Activated naive CD8-positive, alpha-beta T cell treated with anti-CD3 and anti-CD28 coated beads, Interleukin-2, amount 10 ng/mL, durations not matched to agents 7 days and 5 days (primary cell): ENCODE data around the gene GALNT10. TPM values are rescaled to one million over a fixed set of nuclear protein-coding genes. Genes with fewer than 3 reads are reported as not detected.

Experiments used
- ATAC-seq: fragments of 150-1000 bp; cut with Tn5 transposase; one replicate; pipeline ENCODE4 v1.10.0; 2021; ENCODE audit warnings: low read depth, moderate library complexity
- POLR2A ChIA-PET: fragments of 350-600 bp; sonication (Branson Sonifier 250); formaldehyde crosslinking; loops from one replicate; lab custom pipeline; 2021; ENCODE audit warnings: antibody characterized with exemption; lab: Charles Lee
- DNase-seq: peaks from one replicate; pipeline ENCODE4 v3.0.0; 2021
- H3K27ac Mint-ChIP-seq: one replicate; pipeline ENCODE4 v1.8.0; 2022; ENCODE audit warnings: mild to moderate bottlenecking, mixed read lengths
- H3K27me3 Mint-ChIP-seq: one replicate; pipeline ENCODE4 v1.8.0; 2022; ENCODE audit warnings: mild to moderate bottlenecking, moderate library complexity, mixed read lengths
- H3K36me3 Mint-ChIP-seq: one replicate; pipeline ENCODE4 v1.8.0; 2021; ENCODE audit warnings: mild to moderate bottlenecking, mixed read lengths
- H3K4me1 Mint-ChIP-seq: one replicate; pipeline ENCODE4 v1.8.0; 2021; ENCODE audit warnings: mixed read lengths
- H3K4me3 Mint-ChIP-seq: one replicate; pipeline ENCODE4 v1.8.0; 2022; ENCODE audit warnings: mild to moderate bottlenecking, moderate library complexity, mixed read lengths
- H3K9me3 Mint-ChIP-seq: one replicate; pipeline ENCODE4 v1.8.0; 2021; ENCODE audit warnings: mixed read lengths
- total RNA-seq, 2 experiments: library from RNA; stranded (reverse); gene quantifications; one replicate each; pipeline ENCODE4 v1.2.3, GENCODE V29; 2021

The GALNT10 gene
- total RNA-seq, 2 experiments from 2014 or later: 34.6 to 36.0 TPM

DNA sequence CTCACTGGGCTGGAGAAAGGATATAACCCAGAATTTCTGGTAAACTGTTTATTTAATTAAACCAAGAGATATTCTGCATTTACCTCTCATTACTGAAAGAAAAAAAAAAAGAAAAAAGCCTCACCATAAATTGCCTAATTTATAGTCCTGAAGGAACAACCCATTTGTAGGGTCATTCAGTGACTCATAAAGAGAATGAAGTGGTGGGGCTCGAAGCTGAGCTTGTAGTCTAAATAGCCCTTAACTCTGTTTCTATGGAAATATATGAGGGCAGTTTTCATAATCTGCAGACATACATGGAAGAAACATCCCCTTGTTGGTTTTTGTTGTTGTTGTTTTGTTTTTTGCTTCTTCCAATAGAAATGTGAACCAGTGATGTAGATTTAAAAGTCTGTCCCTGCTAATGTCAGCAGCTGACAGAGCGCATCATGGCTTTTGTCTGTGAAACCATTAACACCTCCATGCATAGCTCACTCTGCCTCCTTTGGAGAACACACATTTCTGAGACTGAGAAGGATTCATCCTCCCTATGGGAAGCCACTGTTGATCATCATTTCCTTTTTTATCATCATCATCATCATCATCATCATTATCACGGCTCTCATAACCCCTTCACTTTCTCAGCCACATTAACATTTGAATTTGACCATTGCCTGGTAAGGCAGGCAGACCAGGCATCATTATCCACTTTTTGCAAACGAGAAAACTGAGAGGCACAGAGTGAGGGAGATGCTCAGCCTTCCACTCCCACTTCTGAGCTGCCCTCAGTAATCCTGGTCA, 187.4 kb downstream of the GALNT10 start:
- H3K36me3 Mint-ChIP-seq: peaks cover 13% of the 10 kb centered on the region
- DNase-seq (no peak), ATAC-seq (no peak)
- H3K4me3 Mint-ChIP-seq: no peak overlapping the region
- no peaks in the 10 kb centered on the region for H3K4me1 Mint-ChIP-seq
- no peaks in the 10 kb centered on the region for H3K27me3 Mint-ChIP-seq
- no peaks in the 10 kb centered on the region for H3K9me3 Mint-ChIP-seq
- no peak overlapping the region for H3K27ac Mint-ChIP-seq
- POLR2A ChIA-PET: no interaction called here

DNA sequence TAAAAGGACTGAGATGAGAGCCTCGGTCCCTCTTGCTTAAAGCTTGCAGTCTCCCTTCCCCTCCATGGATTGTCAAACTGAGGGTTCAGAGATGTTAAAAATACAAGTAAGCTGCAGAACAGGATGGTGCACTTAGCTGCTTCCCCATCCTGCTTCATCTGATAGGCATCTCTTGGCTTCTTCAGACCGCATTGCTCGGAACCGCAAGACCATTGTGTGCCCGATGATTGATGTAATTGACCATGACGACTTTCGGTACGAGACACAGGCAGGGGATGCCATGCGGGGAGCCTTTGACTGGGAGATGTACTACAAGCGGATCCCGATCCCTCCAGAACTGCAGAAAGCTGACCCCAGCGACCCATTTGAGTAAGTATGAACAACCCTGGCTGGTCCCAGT, 189.7 kb downstream of the GALNT10 start:
- peaks cover 26% of the 10 kb centered on the region for H3K36me3 Mint-ChIP-seq

DNA sequence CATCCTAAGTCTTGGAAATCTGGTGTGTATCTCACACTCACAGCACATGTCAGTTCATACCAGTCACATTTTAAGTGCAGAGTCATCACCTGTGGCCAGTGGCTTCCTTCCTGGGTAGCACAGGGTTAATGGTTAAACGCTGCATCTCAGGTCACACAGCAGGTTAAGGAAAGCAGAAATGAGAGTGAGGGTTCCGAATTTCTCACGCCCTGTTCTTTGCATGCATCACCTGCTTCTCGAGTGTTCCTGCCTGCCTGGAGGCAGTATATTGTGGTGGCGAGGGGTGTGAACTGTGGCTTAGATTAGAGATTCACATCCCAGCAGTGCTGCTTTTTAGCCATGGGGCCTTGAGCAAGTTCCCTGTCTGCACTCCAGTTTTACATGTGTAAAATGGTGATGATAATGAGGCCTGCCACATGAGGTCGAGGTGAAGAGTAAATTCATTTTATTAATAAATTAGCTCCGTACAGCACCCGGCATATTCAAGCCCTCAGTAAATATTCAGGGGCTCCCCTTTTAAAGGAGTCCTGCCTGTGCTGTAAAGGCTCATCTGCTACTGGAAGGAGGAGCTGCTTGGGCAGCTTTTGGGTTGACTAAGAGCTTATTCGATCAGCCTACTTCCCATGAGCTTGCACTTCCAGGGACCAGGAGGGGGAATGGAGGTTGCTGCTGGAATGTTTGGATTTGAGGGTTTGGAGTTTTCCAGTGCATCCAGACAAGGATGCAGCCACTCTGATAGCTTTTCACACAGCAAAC, 194.1 kb downstream of the GALNT10 start:
- POLR2A ChIA-PET: no interaction called here
- peaks cover 30% of the 10 kb centered on the region for H3K36me3 Mint-ChIP-seq
- H3K9me3 Mint-ChIP-seq: peaks cover 4% of the 10 kb centered on the region
- no peak overlapping the region for H3K4me3 Mint-ChIP-seq
- H3K27ac Mint-ChIP-seq: no peak overlapping the region
- DNase-seq (no peak), ATAC-seq (peak; percentile 52)
- peaks cover 8% of the 10 kb centered on the region for H3K4me1 Mint-ChIP-seq
- H3K27me3 Mint-ChIP-seq: no peaks in the 10 kb centered on the region

More for the DNA sequence above, 189.7 kb downstream of the GALNT10 start:
- Mint-ChIP-seq H3K4me3 (no peak overlapping the region), H3K27ac (no peak overlapping the region), H3K4me1 (peaks cover 5% of the 10 kb centered on the region), H3K27me3 (no peaks in the 10 kb centered on the region), H3K9me3 (peaks cover 4% of the 10 kb centered on the region)
- POLR2A ChIA-PET: no interaction called here
- no peak for ATAC-seq
- no peak for DNase-seq

DNA sequence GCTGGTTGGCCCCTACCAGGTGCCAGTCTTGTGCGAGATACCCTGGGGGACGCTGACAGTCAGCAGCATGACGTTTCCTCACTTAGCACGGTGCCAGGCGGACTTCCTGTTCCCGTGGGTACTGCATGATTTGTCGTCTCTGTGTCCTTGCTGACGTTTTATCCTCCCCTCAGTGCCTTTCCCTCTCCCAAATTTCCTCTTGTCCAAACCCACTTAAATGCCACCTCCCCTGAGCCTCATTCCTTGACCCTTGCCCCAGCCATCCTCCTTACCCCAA, 194.6 kb downstream of the GALNT10 start:
- peaks cover 8% of the 10 kb centered on the region for H3K4me1 Mint-ChIP-seq
- no peaks in the 10 kb centered on the region for H3K27me3 Mint-ChIP-seq
- POLR2A ChIA-PET: no interaction called here
- ATAC-seq (no peak), DNase-seq (no peak)
- no peak overlapping the region for H3K4me3 Mint-ChIP-seq
- H3K27ac Mint-ChIP-seq: no peak overlapping the region
- H3K9me3 Mint-ChIP-seq: peaks cover 4% of the 10 kb centered on the region
- peaks cover 33% of the 10 kb centered on the region for H3K36me3 Mint-ChIP-seq

DNA sequence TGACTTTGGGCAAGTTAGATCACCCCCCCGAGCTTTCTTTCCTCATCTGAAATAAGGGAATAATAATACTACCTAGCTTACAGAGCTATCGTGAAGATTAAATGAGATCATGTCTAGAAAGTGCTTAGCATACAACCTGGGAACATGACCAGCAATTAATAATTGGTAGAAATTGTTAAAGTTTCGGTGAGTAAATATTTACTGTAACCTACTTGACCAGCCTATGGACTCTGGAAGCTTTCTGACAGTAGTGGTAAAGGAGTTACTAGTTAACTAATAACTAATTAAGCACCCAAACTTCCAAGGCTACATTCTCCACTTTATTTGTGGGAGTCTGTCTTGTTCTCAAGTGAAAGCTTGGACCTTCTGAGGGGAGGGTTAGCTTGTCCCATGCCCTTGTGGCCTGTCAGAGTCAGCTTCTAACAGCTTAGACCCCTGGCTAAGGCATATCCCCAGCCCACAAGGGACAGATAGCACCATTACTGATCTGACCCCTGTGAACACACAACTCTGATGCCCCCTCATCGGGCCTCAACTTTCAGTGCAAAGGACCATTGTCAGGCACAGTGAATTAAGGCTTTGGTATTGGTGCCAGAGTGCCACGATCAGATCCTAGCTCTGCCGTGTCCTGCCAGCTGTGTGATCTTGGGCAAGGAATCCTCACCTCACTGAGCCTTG, 196.6 kb downstream of the GALNT10 start:
- no peaks in the 10 kb centered on the region for H3K27me3 Mint-ChIP-seq
- H3K27ac Mint-ChIP-seq: no peak overlapping the region
- ATAC-seq (no peak), DNase-seq (no peak)
- H3K36me3 Mint-ChIP-seq: peaks cover 28% of the 10 kb centered on the region
- POLR2A ChIA-PET: no interaction called here
- H3K4me1 Mint-ChIP-seq: peaks cover 8% of the 10 kb centered on the region
- H3K9me3 Mint-ChIP-seq: peaks cover 4% of the 10 kb centered on the region
- no peak overlapping the region for H3K4me3 Mint-ChIP-seq

DNA sequence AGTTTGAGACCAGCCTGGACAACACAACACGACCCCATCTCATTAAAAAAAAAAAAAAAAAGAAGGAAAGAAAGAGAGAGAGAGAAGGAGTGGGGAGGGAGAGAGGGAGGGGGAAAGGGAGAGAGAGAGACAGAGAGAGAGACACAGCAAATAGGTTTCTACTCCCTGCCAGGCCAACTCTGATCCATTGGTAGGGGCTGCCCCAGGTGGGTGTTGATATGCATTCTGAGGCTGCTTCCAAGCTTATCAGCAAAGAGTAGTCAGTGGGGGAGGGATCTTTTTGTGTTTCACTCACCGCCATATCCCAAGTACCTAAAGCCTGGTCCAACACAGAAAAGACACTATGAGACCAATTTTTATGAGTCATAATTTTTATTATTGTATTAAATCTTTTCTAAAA, 198.3 kb downstream of the GALNT10 start:
- Mint-ChIP-seq H3K9me3 (peaks cover 2% of the 10 kb centered on the region), H3K4me1 (peaks cover 8% of the 10 kb centered on the region), H3K27me3 (no peaks in the 10 kb centered on the region), H3K36me3 (peaks cover 23% of the 10 kb centered on the region), H3K4me3 (no peak overlapping the region), H3K27ac (no peak overlapping the region)
- DNase-seq (no peak), ATAC-seq (no peak)
- POLR2A ChIA-PET: no interaction called here

DNA sequence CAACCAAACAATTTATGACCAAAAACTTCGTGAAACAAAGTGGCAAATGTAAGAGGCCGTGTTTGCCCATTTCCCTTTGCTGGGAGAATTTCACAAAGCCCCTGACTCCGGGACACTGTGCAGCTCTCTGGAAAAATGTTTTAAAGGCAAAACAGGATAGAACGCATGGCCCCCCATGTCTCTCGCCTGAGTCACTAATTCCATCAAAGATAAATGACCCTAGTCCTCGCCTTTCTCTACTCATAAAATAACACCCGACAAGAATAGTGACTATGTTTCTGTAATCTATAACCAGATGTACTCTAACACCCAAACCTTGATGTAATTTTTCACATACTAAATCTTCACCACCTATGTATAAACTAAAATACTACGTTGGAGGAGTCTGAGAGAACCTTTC, 199.6 kb downstream of the GALNT10 start:
- POLR2A ChIA-PET: no interaction called here
- H3K27ac Mint-ChIP-seq: no peak overlapping the region
- DNase-seq (no peak), ATAC-seq (no peak)
- H3K36me3 Mint-ChIP-seq: peaks cover 19% of the 10 kb centered on the region
- H3K4me1 Mint-ChIP-seq: peaks cover 4% of the 10 kb centered on the region
- H3K4me3 Mint-ChIP-seq: no peak overlapping the region
- no peaks in the 10 kb centered on the region for H3K9me3 Mint-ChIP-seq
- H3K27me3 Mint-ChIP-seq: no peaks in the 10 kb centered on the region

DNA sequence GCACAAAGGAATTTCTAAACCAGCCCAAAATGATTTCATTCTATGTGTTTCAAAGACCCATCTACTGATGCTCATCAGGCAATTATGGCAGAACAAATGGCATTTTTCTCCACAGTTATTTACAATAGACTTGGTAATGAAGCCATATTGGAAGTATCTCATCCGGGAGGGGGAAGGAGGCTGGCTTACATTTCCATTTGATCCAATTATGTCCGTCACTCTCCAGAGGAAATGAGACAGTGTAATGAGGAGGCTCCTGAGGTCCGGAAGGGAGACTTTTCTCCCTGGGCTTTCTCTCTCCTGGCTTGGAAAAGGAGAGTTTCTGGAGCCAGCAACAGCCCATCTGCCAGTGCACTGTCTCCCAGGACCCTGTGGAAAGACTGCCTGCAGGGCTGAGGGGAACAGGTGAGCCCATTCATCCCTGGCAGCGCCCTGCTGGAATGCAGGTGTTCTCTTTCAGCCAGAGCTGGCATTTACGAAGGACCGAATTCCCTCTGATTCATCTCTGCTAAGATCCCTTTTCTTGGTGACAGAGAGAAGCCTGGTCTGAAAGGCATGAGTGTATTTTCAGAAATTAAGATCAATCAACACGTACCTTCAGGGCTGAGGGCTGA, 200.3 kb downstream of the GALNT10 start:
- Mint-ChIP-seq H3K4me1 (no peaks in the 10 kb centered on the region), H3K27ac (no peak overlapping the region)
- POLR2A ChIA-PET: no interaction called here

DNA sequence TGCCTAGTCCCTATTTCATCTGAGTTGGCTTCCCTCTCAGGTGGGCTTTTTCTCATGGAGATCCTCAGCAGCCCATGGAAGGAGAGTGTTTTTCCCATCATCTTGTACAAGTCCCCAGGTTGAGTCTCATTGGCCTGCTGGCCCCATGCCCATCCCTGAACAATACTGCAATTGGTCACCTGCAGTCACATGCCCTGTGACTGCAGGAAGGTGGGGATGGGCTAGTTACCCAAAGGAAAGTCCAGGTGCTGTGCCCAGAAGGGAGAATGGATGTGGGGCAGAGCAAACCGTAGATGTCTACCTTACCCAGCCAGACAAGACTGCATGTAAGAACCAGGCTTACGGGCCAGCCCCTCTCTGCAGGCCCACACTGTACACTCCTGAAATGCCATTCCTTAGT, 201.3 kb downstream of the GALNT10 start:
- no peak for DNase-seq

More for the DNA sequence above, 200.3 kb downstream of the GALNT10 start:
- H3K36me3 Mint-ChIP-seq: peaks cover 18% of the 10 kb centered on the region
- H3K9me3 Mint-ChIP-seq: no peaks in the 10 kb centered on the region
- no peak overlapping the region for H3K4me3 Mint-ChIP-seq
- ATAC-seq (no peak), DNase-seq (no peak)
- H3K27me3 Mint-ChIP-seq: no peaks in the 10 kb centered on the region

DNA sequence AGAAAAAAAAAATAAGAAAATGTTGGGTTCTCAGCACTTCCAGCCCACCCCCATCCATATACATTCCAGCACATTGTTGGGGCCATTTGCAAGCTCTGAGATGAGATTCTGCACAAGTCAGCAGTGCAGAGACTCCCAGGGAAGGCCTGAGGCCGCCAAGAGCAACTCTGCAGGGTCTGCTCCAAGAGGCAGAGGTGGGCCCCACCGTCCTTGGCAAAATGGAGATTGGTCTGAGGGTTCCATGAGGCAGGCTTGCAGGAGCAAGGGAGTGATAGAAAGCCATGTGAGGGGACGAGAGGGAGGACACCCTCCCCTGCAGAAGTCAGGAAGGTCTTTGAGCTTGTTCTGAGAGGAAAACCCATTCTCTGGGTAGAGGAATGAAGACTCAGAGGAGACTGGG, 203.3 kb downstream of the GALNT10 start:
- DNase-seq: no peak
- Mint-ChIP-seq H3K27ac (no peak overlapping the region), H3K4me3 (no peak overlapping the region), H3K27me3 (no peaks in the 10 kb centered on the region), H3K36me3 (peaks cover 16% of the 10 kb centered on the region), H3K4me1 (no peaks in the 10 kb centered on the region), H3K9me3 (no peaks in the 10 kb centered on the region)
- ATAC-seq: no peak
- POLR2A ChIA-PET: no interaction called here

More for the DNA sequence above, 201.3 kb downstream of the GALNT10 start:
- no peak overlapping the region for H3K27ac Mint-ChIP-seq
- no peaks in the 10 kb centered on the region for H3K4me1 Mint-ChIP-seq
- H3K9me3 Mint-ChIP-seq: no peaks in the 10 kb centered on the region
- H3K4me3 Mint-ChIP-seq: no peak overlapping the region
- H3K36me3 Mint-ChIP-seq: peaks cover 16% of the 10 kb centered on the region
- no peak for ATAC-seq
- no peaks in the 10 kb centered on the region for H3K27me3 Mint-ChIP-seq
- POLR2A ChIA-PET: no interaction called here

DNA sequence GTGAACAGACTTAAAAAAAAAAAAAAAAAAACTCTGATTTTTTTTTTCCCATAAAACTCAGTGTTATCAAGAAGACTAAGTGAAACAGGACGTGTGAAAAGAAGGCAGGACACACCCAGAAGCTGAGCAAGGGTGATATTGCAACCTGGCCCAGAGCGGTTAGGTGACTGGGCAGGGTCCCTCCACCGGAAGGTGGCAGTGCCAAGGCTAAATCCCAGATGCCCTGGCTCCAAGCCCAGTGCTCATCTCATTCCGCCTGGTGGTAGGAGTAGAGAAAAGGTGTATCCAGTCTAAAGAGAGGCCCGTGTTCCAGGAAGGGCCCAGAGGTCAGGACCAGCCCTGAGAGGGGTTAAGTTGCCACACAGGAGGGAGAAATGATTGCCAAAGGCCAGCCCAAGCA, 203.8 kb downstream of the GALNT10 start:
- Mint-ChIP-seq H3K36me3 (peaks cover 16% of the 10 kb centered on the region), H3K27me3 (no peaks in the 10 kb centered on the region), H3K9me3 (no peaks in the 10 kb centered on the region), H3K4me1 (no peaks in the 10 kb centered on the region), H3K27ac (no peak overlapping the region), H3K4me3 (no peak overlapping the region)
- POLR2A ChIA-PET: no interaction called here
- DNase-seq (no peak), ATAC-seq (no peak)

DNA sequence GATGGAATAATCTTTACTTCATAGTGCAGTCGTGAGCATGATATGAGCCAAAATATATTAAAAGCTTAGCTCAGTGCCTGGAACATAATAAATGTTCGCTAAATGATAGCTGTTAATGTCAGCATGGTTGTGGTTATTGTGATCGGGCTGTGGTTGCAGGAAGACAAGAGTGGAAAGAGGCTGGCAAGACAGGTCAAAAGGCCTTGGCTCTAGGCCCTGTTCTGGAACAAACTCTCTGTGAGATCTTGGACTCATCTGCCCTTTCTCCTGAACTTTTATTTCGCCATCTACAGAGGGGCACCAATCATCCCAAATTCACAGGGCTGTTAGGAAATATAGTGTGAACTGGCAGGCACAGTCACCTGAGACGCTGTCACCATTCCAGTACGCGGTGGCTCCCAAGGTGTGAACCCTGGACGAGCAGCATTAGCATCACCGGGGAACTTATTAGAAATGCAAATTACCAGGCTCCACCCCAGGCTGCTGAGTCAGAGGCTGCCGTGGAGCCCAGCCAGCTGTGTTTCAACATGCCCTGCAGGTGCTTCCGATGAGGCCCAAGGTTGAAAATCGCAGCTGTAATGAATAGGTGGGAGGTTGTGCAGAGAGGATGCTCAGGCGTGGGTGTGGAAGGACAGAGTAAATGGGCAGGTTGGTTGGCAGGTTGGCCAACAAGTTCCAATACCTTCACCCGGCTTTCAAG, 205.0 kb downstream of the GALNT10 start:
- H3K4me1 Mint-ChIP-seq: no peaks in the 10 kb centered on the region
- H3K27ac Mint-ChIP-seq: no peak overlapping the region
- POLR2A ChIA-PET: no interaction called here
- no peak for DNase-seq
- no peaks in the 10 kb centered on the region for H3K27me3 Mint-ChIP-seq
- no peaks in the 10 kb centered on the region for H3K9me3 Mint-ChIP-seq
- no peak for ATAC-seq
- H3K36me3 Mint-ChIP-seq: peaks cover 12% of the 10 kb centered on the region
- no peak overlapping the region for H3K4me3 Mint-ChIP-seq

DNA sequence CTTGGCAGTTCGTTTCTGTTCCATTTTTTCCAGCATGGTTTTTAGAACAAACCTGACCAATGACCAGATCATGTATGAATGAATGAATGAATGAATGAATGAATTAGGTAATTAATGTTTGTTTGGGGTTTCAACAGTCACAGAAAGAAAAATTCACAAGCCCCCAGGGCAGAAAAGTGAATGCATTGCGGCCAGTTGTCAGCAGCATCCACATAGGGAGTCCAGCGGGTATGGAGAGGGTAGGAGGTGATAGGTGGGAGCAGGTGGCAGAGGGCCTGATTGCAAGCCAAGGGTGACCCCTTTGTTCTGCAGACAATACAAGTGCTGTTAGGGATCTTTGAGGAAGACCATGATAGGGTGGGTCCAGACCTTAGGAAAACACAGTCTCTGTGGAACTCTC, 205.6 kb downstream of the GALNT10 start:
- no peak for DNase-seq
- no peaks in the 10 kb centered on the region for H3K27me3 Mint-ChIP-seq
- no peak overlapping the region for H3K4me3 Mint-ChIP-seq
- ATAC-seq: no peak
- H3K27ac Mint-ChIP-seq: no peak overlapping the region
- peaks cover 11% of the 10 kb centered on the region for H3K36me3 Mint-ChIP-seq
- no peaks in the 10 kb centered on the region for H3K9me3 Mint-ChIP-seq
- POLR2A ChIA-PET: no interaction called here
- H3K4me1 Mint-ChIP-seq: no peaks in the 10 kb centered on the region
